ENCODE results near the gene TPT1.
"Not testable (repeated sequence)": the region's sequence is repeated elsewhere in the genome, so short reads cannot be mapped to it uniquely, and the experiment has no call there.

The TPT1 gene

DNA sequence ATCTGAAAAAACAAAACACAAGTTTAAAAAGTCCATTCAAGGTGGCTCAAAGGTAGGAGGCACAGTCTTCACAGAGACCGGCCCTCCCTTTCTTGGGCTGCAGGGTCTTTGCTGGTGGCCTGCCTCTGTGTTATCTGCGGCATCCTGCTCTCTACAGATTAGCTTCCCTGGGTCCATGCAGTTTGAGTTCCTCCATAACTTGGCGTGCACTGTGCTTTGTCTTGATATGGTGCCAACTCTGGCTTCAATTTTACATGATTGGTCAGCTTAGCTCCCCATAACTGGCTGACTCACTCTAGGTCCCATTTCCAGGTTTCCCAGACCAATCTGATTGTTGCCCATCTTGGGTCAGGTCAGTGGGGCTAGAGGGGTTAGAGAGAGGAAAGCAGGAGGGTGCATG lies 41.8 kb downstream of the TPT1 start:
- no peak for DNase-seq

DNA sequence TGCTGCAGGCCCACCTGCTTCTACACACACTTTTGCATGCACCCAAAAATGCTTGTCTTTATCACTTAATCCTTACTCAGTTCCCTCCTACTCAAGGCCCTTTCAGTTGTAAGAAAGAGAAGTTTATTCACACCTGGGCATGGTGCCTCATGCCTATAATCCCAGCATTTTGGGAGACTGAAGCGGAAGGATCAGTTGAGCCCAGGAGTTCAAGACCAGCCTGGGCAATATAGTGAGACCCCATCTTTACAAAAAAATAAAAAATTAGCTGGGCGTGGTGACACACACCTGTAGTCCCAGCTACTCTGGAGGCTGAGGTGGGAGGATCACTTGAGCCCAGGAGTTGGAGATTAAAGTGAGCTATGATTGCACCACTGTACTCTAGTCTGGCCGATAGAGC lies 42.4 kb downstream of the TPT1 start:
- DNase-seq, result not testable (repeated sequence)

DNA sequence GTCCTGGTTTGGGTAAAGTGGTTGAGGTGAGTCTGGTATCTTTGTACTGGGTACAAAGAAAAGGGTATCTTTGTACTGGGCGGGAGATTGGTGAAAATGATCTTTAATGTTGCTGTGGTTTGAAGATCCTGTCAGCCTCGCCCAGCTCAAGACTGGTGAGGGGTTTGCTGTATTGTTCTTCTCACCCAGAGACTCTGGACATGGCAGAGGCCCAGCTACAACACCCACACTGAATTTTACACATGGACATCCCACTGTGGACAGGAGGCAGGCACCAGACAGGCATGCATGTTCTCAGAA lies 42.8 kb downstream of the TPT1 start:
- no peak for DNase-seq

DNA sequence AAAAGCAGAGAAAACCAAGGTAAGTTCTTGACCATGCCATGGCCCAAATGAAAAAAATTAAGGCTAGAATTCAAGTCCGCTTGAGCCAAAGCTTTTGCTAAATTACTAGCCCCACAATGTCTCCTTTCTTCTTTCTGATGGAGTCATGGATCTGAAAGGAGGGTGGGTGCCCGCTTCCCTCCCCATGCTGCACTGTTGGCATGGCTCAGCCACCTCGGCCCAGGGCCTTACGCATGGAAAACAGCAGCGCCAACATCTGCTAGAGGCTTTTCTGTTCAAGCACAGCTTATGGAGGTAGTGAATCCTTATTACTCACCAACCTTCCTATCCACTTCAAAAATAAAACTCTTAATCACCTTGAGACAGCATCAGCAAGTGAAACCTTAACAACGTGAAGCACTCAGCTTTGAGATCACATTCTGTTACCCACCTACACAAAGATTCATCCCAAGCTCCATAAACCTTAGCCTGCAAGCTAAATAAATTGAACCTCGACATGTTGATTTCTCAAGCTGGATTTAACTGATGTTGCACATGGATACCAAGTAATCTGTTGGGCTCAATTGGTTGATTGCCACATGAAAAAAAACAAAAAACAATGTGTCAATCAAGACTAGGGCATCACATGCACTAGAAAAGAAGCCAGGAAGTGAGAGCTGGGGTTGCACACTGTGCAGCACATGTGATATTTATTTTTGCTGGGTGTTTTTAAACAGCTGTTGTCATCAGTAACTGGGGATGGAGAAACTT lies 43.4 kb downstream of the TPT1 start:
- DNase-seq, result no peak

DNA sequence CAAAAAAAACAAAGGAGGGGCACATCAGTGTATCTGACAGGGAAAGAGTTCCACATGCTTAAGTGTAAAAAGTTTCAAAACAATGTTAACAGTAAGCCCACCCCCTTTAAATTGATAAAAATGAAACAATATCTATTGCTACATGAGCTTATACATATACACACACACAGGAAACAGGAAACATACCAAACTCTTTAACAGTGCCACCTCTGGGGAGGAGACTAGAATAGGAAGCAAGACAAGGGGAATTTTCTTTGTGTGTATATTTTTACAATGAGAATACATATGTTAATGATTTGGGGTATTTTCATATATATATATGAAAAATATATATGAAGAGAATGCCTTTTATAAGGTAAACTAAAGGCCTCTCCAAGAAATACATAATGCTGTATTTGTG lies 44.7 kb downstream of the TPT1 start:
- no peak for DNase-seq

DNA sequence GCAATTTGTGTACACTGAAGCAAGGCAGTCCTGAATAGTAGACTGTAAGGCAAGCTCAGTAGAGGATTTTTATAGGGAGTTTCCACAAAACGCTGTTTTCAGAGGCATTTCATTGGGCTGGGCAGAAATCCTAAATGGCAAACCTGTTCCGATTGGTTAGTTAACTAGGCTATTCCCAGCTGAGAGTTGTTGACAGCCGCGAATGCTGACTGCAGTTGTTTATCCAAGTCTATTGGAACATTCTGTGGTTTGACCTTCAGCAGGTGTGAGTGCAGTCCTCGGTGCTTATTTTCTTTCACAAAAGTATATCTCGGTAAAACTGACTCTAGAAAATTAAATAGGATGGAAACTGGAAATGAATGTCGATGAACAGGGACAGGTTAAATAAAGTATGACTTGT lies 45.4 kb downstream of the TPT1 start:
- DNase-seq, result no peak

DNA sequence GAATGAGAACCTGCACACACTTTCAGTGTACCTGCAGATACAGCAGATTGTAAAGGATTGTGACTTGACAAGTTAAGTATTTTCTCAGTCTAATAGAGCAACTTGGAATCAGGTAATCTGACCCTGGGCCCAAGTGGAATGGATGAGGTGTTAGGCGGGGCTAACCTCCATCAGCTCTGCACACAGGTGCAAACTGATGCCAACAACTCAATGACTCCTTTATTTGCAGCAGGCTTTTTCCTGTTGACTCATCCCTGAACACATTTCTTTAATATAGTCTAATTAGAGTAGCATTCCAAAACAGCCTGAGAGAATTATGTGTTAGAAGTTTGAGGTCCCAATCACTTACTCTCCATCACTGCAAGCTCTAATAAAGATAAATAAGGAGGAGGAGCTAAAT lies 48.8 kb downstream of the TPT1 start:
- DNase-seq, result peak; percentile 54

DNA sequence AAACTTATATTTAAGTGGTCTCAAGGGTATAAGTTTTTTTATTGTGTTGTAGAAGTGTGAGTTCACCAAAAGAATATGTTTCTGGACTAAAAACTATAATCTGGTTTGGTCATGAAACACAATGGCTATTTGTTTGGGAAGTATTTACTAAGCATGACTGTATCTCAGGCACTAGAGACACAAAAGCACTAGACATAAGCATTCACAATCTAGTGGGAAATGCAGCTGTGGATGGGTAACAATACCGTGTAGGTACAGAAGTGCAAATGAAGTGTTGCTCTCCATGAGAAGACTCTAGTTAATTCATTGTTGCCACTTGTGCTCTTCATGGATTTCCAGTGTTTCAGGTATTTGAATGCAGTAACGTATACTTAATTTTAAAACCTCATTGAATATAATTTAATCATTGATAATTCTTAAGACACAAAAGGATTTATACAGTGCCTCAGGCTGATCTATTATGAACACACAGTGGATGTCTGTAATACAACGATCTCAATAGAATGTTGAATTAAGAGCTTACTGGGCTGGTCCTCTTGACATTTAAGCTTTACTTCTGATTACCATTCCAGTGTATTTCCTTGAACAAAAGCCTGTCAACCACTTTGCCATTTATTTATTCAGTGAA lies 50.9 kb downstream of the TPT1 start:
- DNase-seq, result no peak
